ENCODE measurements around the gene MIA3. TPM values are rescaled to one million over a fixed set of nuclear protein-coding genes. Genes with fewer than 3 reads are reported as not detected.
"Not testable (repeated sequence)": the region's sequence is repeated elsewhere in the genome, so short reads cannot be mapped to it uniquely, and the experiment has no call there.

The MIA3 gene
- total RNA-seq, 6 experiments from 2014 or later, result 55.6 to 68.3 (median 62.1) TPM

- DNase-seq, result no peak
- no peaks in the 10 kb centered on the region for H3K27me3 Mint-ChIP-seq (ENCODE audit: insufficient read depth)
- H3K4me1 Mint-ChIP-seq (ENCODE audit: low read depth), result no peaks in the 10 kb centered on the region
- TF ChIP-seq CTCF (IDR thresholded peaks at IDR 0.05), result no peak
- H3K9me3 Mint-ChIP-seq, result no peaks in the 10 kb centered on the region
- H3K4me3 Mint-ChIP-seq, result no peak overlapping the region
- H3K27ac Mint-ChIP-seq, result no peak overlapping the region
- peaks cover 33% of the 10 kb centered on the region for H3K36me3 Mint-ChIP-seq (ENCODE audit: low read depth)
Observed at GRCh38 chr1:222654849-222655248, 37.0 kb downstream of the MIA3 start.

- DNase-seq, result no peak
- 0 out of 2 replicates have a peak, but pooled peaks cover 1% of the 10 kb centered on the region for H3K27me3 Mint-ChIP-seq (ENCODE audit: insufficient read depth)
- H3K4me3 Mint-ChIP-seq, result no peak overlapping the region
- H3K9me3 Mint-ChIP-seq, result no peaks in the 10 kb centered on the region
- no peaks in the 10 kb centered on the region for H3K4me1 Mint-ChIP-seq (ENCODE audit: low read depth)
- peaks cover 37% of the 10 kb centered on the region for H3K36me3 Mint-ChIP-seq (ENCODE audit: low read depth)
- TF ChIP-seq CTCF (IDR thresholded peaks at IDR 0.05), result no peak
- no peak overlapping the region for H3K27ac Mint-ChIP-seq
Observed at GRCh38 chr1:222656391-222657155, 38.7 kb downstream of the MIA3 start.

- H3K27ac Mint-ChIP-seq, result no peak overlapping the region
- H3K27me3 Mint-ChIP-seq (ENCODE audit: insufficient read depth), result 0 out of 2 replicates have a peak, but pooled peaks cover 1% of the 10 kb centered on the region
- no peaks in the 10 kb centered on the region for H3K9me3 Mint-ChIP-seq
- H3K4me3 Mint-ChIP-seq, result no peak overlapping the region
- H3K36me3 Mint-ChIP-seq (ENCODE audit: low read depth), result peaks cover 37% of the 10 kb centered on the region
- no peak for DNase-seq
- TF ChIP-seq CTCF (IDR thresholded peaks at IDR 0.05), result no peak
- no peaks in the 10 kb centered on the region for H3K4me1 Mint-ChIP-seq (ENCODE audit: low read depth)
Observed at GRCh38 chr1:222657899-222658298, 40.0 kb downstream of the MIA3 start.

- TF ChIP-seq CTCF (IDR thresholded peaks at IDR 0.05), result no peak
- H3K27ac Mint-ChIP-seq, result no peak overlapping the region
- 0 out of 2 replicates have a peak, but pooled peaks cover 1% of the 10 kb centered on the region for H3K27me3 Mint-ChIP-seq (ENCODE audit: insufficient read depth)
- peaks cover 31% of the 10 kb centered on the region for H3K4me1 Mint-ChIP-seq (ENCODE audit: low read depth)
- no peaks in the 10 kb centered on the region for H3K9me3 Mint-ChIP-seq
- H3K36me3 Mint-ChIP-seq (ENCODE audit: low read depth), result peaks cover 37% of the 10 kb centered on the region
- H3K4me3 Mint-ChIP-seq, result no peak overlapping the region
- DNase-seq, result no peak
Observed at GRCh38 chr1:222663431-222663934, 45.6 kb downstream of the MIA3 start.

- DNase-seq, result peak; percentile 21
- H3K27ac Mint-ChIP-seq, result peak overlapping the region; percentile 76
Observed at GRCh38 chr1:222665964-222666363, 48.1 kb downstream of the MIA3 start.

GRCh38 chr1:222668184-222668583, 50.3 kb downstream of the MIA3 start:
- peaks cover 39% of the 10 kb centered on the region for H3K4me1 Mint-ChIP-seq (ENCODE audit: low read depth)

More at GRCh38 chr1:222665964-222666363, 48.1 kb downstream of the MIA3 start:
- Mint-ChIP-seq H3K27me3 (ENCODE audit: insufficient read depth) (no peaks in the 10 kb centered on the region), H3K36me3 (ENCODE audit: low read depth) (peaks cover 32% of the 10 kb centered on the region), H3K9me3 (no peaks in the 10 kb centered on the region), H3K4me1 (ENCODE audit: low read depth) (peaks cover 39% of the 10 kb centered on the region), H3K4me3 (no peak overlapping the region; the same call in 1 of the 2 replicates)
- TF ChIP-seq CTCF (IDR thresholded peaks at IDR 0.05), result no peak

GRCh38 chr1:222669107-222669506, 51.2 kb downstream of the MIA3 start:
- H3K4me3 Mint-ChIP-seq; H3K27ac Mint-ChIP-seq; DNase-seq; H3K9me3 Mint-ChIP-seq; H3K27me3 Mint-ChIP-seq (ENCODE audit: insufficient read depth): not testable (repeated sequence)
- H3K36me3 Mint-ChIP-seq (ENCODE audit: low read depth), result peaks cover 36% of the 10 kb centered on the region
- H3K4me1 Mint-ChIP-seq (ENCODE audit: low read depth), result peaks cover 39% of the 10 kb centered on the region

More at GRCh38 chr1:222668184-222668583, 50.3 kb downstream of the MIA3 start:
- H3K9me3 Mint-ChIP-seq; DNase-seq; H3K4me3 Mint-ChIP-seq; H3K27me3 Mint-ChIP-seq (ENCODE audit: insufficient read depth): not testable (repeated sequence)
- H3K27ac Mint-ChIP-seq, result peak overlapping the region; percentile 40
- peaks cover 36% of the 10 kb centered on the region for H3K36me3 Mint-ChIP-seq (ENCODE audit: low read depth)

Measured in HFFc6 (cell line).